Measurements from ENCODE around the gene B4GALNT1. TPM values are rescaled to one million over a fixed set of nuclear protein-coding genes. Genes with fewer than 3 reads are reported as not detected.
A peak's percentile ranks its signal among the peaks of the same experiment; 100 is the strongest.

B4GALNT1 gene
- total and polyA plus RNA-seq, 12 donors = 2.0 to 9.3 (median 5.4) TPM

DNA sequence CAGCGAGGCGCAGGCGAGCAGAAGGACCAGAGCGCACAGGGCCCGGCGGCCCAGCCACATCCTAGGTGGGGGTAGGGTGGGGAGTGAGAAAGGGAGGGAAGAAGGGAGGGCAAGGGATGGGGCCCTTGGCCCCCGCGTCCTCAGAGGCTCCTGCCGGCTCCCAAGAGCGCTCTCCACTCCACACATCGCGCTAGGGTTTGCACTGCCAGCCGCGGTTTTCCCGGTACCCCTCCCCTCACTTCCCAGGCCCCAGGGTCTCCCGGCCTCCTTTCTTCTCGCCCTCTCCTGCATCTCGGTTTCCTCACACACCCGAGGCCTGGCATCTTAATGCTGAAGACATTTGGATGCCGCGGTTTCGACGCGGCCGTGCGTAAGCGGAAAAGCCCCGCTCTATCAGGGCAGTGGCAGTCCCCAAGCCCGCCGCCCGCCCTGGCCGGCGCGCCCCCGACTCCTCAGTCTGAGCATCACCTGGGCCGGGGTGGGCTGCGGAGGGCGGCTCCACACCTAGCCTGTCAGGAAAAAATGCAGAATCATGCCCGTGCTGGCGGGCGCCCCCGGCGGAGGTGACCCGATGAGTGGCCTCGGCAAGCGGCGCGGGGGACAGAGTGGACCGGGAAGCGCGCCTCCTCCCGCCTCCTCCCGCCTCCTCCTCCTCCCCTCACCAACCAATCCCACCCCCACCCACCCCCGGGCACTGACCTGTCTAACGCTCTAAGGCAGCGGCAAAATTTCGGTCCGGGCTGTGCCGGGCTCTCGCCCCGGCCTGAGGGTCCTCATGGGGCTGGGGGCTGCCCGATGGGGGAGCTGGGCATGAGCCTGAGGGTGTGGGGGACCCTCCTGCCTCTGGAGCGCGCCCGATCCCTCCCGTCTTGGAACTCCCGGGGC, 686 bp downstream of the B4GALNT1 start:
- Histone ChIP-seq H3K27me3 (peaks cover 6 to 89% (median 60%) of the 10 kb centered on the region in 7 donors), H3K4me1 (peaks cover 0 to 31% (median 21%) of the 10 kb centered on the region in 9 donors), H3K9me3 (no peaks in the 10 kb centered on the region), H3K36me3 (no peaks in the 10 kb centered on the region), H3K27ac (peak overlapping the region in 5 of 10 donors; percentile 13 to 49 (median 28)), H3K4me3 (peak overlapping the region; percentile 57 to 78 (median 65))
- ATAC-seq (peak; percentile 30 to 67 (median 48)), DNase-seq (no peak)
- 1% methylated on average over 60 to 67 of the region's 67 CpGs for WGBS, 2 donors
- intact Hi-C loops (cut with DNase I) = loop anchor here in 3 of 10 donors (2.0 to 5.0 kb wide), 2 partner anchors 50 to 175 kb away; partner anchors contain the start of genes GLI1 (in 2 of the 3) and INHBE (in 2 of the 3)
- TF ChIP-seq, protein P1, sequence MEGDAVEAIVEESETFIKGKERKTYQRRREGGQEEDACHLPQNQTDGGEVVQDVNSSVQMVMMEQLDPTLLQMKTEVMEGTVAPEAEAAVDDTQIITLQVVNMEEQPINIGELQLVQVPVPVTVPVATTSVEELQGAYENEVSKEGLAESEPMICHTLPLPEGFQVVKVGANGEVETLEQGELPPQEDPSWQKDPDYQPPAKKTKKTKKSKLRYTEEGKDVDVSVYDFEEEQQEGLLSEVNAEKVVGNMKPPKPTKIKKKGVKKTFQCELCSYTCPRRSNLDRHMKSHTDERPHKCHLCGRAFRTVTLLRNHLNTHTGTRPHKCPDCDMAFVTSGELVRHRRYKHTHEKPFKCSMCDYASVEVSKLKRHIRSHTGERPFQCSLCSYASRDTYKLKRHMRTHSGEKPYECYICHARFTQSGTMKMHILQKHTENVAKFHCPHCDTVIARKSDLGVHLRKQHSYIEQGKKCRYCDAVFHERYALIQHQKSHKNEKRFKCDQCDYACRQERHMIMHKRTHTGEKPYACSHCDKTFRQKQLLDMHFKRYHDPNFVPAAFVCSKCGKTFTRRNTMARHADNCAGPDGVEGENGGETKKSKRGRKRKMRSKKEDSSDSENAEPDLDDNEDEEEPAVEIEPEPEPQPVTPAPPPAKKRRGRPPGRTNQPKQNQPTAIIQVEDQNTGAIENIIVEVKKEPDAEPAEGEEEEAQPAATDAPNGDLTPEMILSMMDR (IDR thresholded peaks at IDR 0.05) = peak in 1 of 9 donors; percentile 8

DNA sequence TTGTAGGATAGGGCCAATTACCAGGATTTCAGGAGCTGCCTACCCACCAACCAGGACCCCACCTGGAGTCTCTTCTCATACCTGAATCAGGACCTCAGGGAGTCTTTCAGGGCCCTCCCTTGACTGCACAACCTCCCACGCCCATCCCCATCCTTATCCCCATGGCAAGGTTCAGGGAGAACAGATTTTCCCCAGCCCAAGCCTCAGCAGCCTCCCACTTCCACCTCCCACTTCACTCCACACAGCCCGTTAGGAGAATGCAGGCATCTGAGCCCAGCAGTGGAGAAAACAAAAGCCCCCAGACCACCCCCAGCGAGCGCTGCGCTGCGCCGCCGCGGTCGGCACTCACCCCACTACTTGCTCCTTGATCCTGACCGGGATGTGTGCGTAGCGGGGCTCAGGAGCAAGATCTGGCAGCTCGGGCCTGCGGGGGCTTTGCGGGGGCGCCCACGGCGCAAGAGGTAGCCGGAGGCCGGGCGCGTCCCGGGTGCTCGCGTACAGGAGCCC, 1.4 kb downstream of the B4GALNT1 start:
- no peak for DNase-seq
- intact Hi-C loops (cut with DNase I) = loop anchor here in 3 of 10 donors (2.0 to 5.0 kb wide), 2 partner anchors 49 to 174 kb away; partner anchors contain the start of genes GLI1 (in 2 of the 3) and INHBE (in 2 of the 3)
- Histone ChIP-seq H3K27me3 (peaks cover 6 to 96% (median 60%) of the 10 kb centered on the region in 7 donors), H3K4me1 (peaks cover 0 to 33% (median 21%) of the 10 kb centered on the region in 9 donors), H3K4me3 (peak overlapping the region in 9 of 10 donors; percentile 57 to 78 (median 66)), H3K36me3 (no peaks in the 10 kb centered on the region), H3K9me3 (no peaks in the 10 kb centered on the region), H3K27ac (peak overlapping the region in 2 of 10 donors; percentile 13 to 28)
- TF ChIP-seq, protein P1 (IDR thresholded peaks at IDR 0.05) = no peak
- peak in 2 of 8 donors; percentile 3 to 15 for ATAC-seq
- 12% methylated on average over 17 to 26 of the region's 26 CpGs for WGBS, 2 donors

DNA sequence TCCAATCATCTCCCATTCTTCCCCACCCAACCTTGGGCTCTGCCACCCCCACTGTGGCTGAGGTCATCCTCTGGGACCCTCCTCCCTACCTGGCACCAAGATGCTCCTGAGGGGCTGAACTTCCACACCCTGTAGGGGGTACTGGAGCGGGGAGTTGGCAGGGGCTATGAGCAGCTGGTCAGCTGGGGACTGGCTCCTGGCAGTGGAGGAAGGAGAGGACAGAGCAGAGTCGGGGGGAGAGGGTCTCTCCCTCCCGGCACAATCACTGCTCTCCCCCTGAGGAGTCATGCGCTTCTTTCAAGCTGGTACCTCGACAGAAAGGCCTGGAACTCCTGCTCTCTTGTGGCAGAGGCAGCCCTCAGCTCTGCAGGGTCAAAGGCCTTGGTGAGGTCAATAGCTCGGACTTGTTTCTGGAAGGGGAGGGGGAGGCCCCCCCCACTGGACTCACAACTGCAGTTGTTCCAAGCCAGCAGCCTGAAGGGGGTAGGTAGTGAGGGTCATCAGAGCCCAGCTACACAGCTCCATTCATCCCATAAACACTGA, 2.0 kb downstream of the B4GALNT1 start:
- no peak for ATAC-seq
- no peaks in the 10 kb centered on the region for H3K36me3 ChIP-seq
- intact Hi-C loops (cut with DNase I) = loop anchor here in 2 of 10 donors (5.0 kb wide), 1 partner anchor 174 kb away; the partner anchor contains the start of genes GLI1 (in 2 of the 2) and INHBE (in 2 of the 2)
- no peaks in the 10 kb centered on the region for H3K9me3 ChIP-seq
- H3K27ac ChIP-seq = no peak overlapping the region
- H3K27me3 ChIP-seq = peaks cover 6 to 100% (median 65%) of the 10 kb centered on the region in 7 donors
- H3K4me1 ChIP-seq = peaks cover 0 to 39% (median 21%) of the 10 kb centered on the region in 9 donors
- WGBS, 2 donors = 61% methylated on average over 6 of the region's 6 CpGs
- TF ChIP-seq, protein P1 (IDR thresholded peaks at IDR 0.05) = no peak
- no peak for DNase-seq
- H3K4me3 ChIP-seq = peak overlapping the region in 1 of 10 donors; percentile 70
